ENCODE results near the gene PREP. TPM values are rescaled to one million over a fixed set of nuclear protein-coding genes. Genes with fewer than 3 reads are reported as not detected.

PREP gene
- total and polyA plus RNA-seq, 9 donors = 12.5 to 34.2 (median 21.8) TPM

DNA sequence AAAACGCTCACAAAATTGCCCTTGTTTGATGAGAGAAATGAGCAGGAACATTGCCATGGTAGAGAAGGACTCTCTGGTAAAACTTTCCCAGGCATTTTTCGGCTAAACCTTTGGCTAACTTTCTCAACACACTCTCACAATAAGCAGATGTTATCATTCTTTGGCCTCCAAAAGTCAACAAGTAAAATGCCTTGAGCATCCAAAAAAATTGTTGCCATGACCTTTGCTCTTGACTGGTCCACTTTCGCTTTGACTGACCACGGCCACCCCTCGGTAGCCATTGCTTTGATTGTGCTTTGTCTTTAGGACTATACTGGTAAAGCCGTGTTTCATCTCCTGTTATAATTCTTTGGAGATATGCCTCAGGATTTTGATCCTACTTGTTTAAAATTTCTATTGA, 41.1 kb upstream of the PREP start:
- H3K9me3 ChIP-seq = no peaks in the 10 kb centered on the region
- TF ChIP-seq, protein P1, sequence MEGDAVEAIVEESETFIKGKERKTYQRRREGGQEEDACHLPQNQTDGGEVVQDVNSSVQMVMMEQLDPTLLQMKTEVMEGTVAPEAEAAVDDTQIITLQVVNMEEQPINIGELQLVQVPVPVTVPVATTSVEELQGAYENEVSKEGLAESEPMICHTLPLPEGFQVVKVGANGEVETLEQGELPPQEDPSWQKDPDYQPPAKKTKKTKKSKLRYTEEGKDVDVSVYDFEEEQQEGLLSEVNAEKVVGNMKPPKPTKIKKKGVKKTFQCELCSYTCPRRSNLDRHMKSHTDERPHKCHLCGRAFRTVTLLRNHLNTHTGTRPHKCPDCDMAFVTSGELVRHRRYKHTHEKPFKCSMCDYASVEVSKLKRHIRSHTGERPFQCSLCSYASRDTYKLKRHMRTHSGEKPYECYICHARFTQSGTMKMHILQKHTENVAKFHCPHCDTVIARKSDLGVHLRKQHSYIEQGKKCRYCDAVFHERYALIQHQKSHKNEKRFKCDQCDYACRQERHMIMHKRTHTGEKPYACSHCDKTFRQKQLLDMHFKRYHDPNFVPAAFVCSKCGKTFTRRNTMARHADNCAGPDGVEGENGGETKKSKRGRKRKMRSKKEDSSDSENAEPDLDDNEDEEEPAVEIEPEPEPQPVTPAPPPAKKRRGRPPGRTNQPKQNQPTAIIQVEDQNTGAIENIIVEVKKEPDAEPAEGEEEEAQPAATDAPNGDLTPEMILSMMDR (IDR thresholded peaks at IDR 0.05) = no peak
- TF ChIP-seq POLR2A (IDR thresholded peaks at IDR 0.05) (no peak), EP300 (IDR thresholded peaks at IDR 0.05) (no peak)
- H3K4me1 ChIP-seq (ENCODE audit: insufficient read depth) = no peaks in the 10 kb centered on the region
- intact Hi-C loops (cut with DNase I) = no loop called here
- 78 to 84% (median 79%) methylated on average over 6 of the region's 6 CpGs for WGBS, 3 donors
- H3K4me3 ChIP-seq = no peak overlapping the region
- no peak for DNase-seq
- H3K27ac ChIP-seq = no peak overlapping the region
- no peaks in the 10 kb centered on the region for H3K36me3 ChIP-seq
- H3K27me3 ChIP-seq = no peaks in the 10 kb centered on the region

DNA sequence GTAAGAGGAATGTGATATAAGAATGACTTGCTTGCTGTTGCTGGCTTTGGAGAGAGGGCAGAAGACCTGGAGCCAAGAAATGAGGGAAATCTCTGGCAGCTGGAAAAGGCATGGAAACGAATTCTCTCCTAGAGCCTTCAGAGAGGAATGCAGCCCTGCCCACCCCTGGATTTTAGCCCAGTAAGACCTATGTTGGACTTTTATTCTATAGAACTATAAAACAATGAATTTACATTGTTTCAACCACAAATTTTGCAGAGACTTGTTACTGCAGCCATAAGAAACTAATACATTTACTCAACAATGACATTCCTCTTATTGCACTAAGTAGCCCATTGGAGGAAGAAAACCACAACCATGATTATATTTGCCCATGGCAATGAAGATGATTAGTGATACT, 39.5 kb upstream of the PREP start:
- no peaks in the 10 kb centered on the region for H3K27me3 ChIP-seq
- TF ChIP-seq EP300 (IDR thresholded peaks at IDR 0.05) (no peak), POLR2A (IDR thresholded peaks at IDR 0.05) (no peak)
- TF ChIP-seq, protein P1 (IDR thresholded peaks at IDR 0.05) = no peak
- 43 to 57% (median 50%) methylated on average over 1 of the region's 1 CpG for WGBS, 3 donors
- H3K4me3 ChIP-seq = no peak overlapping the region
- H3K27ac ChIP-seq = no peak overlapping the region
- intact Hi-C loops (cut with DNase I) = no loop called here
- no peaks in the 10 kb centered on the region for H3K4me1 ChIP-seq (ENCODE audit: insufficient read depth)
- no peaks in the 10 kb centered on the region for H3K9me3 ChIP-seq
- DNase-seq = no peak
- no peaks in the 10 kb centered on the region for H3K36me3 ChIP-seq

DNA sequence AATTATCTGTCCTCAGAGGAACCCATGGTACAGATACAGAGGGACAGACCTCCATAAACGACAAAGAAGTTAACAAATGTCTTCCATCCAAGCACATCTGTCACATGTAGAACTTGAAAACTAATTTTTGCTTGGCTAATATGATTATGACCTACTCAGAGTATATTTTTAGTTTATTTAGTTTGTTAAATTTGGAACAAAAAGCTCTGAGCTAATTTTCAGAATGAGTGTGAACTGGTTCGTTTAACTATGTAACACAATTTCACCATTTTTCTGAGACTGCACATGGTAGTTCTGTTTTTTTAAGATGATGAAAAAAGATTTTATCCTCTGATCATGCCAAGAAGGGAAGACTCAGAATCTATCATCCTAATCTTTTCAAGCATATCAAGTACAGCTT, 34.4 kb upstream of the PREP start:
- no peak for DNase-seq
- intact Hi-C loops (cut with DNase I) = no loop called here
- Histone ChIP-seq H3K4me3 (no peak overlapping the region), H3K4me1 (ENCODE audit: insufficient read depth) (no peaks in the 10 kb centered on the region), H3K36me3 (no peaks in the 10 kb centered on the region), H3K9me3 (no peaks in the 10 kb centered on the region), H3K27ac (no peak overlapping the region), H3K27me3 (no peaks in the 10 kb centered on the region)
- 65 to 75% (median 66%) methylated on average over 2 of the region's 2 CpGs for WGBS, 3 donors
- TF ChIP-seq EP300 (IDR thresholded peaks at IDR 0.05) (no peak), POLR2A (IDR thresholded peaks at IDR 0.05) (no peak)
- TF ChIP-seq, protein P1 (IDR thresholded peaks at IDR 0.05) = no peak

DNA sequence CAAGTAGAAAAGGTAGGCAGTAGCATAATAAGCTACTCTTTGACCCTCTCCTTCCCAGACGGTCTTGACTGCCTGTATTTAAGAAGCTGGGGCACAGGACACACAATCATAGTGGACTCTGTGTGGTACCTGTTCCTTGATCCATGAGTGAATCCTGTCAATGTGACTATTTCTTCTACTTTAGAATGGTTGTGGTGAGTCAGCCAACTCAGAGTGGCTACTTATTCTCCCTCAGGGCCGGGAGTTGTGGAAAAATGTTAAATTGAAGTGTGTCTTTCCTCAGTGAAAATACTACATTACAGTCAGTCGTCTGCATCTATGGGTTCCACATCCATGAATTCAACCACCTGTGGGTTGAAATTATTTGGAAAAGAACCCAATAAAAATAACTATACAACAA, 30.8 kb upstream of the PREP start:
- H3K4me1 ChIP-seq (ENCODE audit: insufficient read depth) = peaks cover 2% of the 10 kb centered on the region
- no peaks in the 10 kb centered on the region for H3K9me3 ChIP-seq
- TF ChIP-seq EP300 (IDR thresholded peaks at IDR 0.05) (no peak), POLR2A (IDR thresholded peaks at IDR 0.05) (no peak)
- TF ChIP-seq, protein P1 (IDR thresholded peaks at IDR 0.05) = no peak
- H3K27me3 ChIP-seq = no peaks in the 10 kb centered on the region
- 65 to 77% (median 73%) methylated on average over 3 of the region's 3 CpGs for WGBS, 3 donors
- H3K4me3 ChIP-seq = no peak overlapping the region
- no peaks in the 10 kb centered on the region for H3K36me3 ChIP-seq
- intact Hi-C loops (cut with DNase I) = no loop called here
- DNase-seq = no peak
- H3K27ac ChIP-seq = no peak overlapping the region

DNA sequence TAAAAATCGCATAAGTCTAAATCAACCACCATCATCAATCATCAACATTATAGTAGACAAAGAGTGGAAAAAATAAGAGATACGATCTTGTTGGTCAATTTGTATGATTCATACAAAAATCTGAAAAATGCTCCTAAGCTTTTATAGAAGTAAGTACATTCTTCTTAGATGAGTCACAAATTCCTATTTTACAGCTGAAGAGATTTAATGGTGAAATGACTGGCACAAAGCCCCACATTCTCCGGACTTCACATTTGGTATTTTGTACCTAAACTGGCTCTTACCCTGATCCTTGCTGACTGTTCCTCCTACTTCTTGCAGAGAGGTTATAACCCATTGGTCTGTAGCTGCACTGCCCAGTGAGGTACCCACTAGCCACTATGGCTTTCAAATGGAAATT, 29.9 kb upstream of the PREP start:
- Histone ChIP-seq H3K9me3 (no peaks in the 10 kb centered on the region), H3K4me1 (ENCODE audit: insufficient read depth) (peaks cover 5% of the 10 kb centered on the region), H3K4me3 (no peak overlapping the region), H3K27me3 (no peaks in the 10 kb centered on the region), H3K27ac (no peak overlapping the region), H3K36me3 (no peaks in the 10 kb centered on the region)
- WGBS, 3 donors = 30 to 37% (median 35%) methylated on average over 3 of the region's 3 CpGs
- intact Hi-C loops (cut with DNase I) = no loop called here
- DNase-seq = no peak
- TF ChIP-seq POLR2A (IDR thresholded peaks at IDR 0.05) = no peak
- TF ChIP-seq, protein P1 (IDR thresholded peaks at IDR 0.05) = no peak
- TF ChIP-seq EP300 (IDR thresholded peaks at IDR 0.05) = no peak

All from ovary (tissue), 9 donors.